Stimulated activated naive CD4-positive, alpha-beta T cell treated with Interleukin-2 at 50 U/mL for 16 hours (primary cell): ENCODE results near the gene KANTR.

Source experiments
- DNase-seq: peaks from one replicate; lab custom pipeline; 2025; lab: John Stamatoyannopoulos, UW

The KANTR gene

GRCh38 chrX:53093748-53094581 is at the start of gene KANTR:
Gene KANTR (plus strand): TSS chrX:53094142. CDS start chrX:53124273, 30,131 bp downstream.
- DNase-seq = peak; percentile 79

GRCh38 chrX:53044995-53045394 is 48.9 kb upstream of the KANTR start:
- DNase-seq = no peak

- DNase-seq = no peak
Observed at GRCh38 chrX:53047228-53047627, 46.7 kb upstream of the KANTR start.

GRCh38 chrX:53048169-53049126 is 45.5 kb upstream of the KANTR start, which contains the start of gene GPR173:
Gene GPR173 (plus strand): TSS chrX:53048789. CDS start chrX:53076622, 27,833 bp downstream.
- no peak for DNase-seq

- DNase-seq = no peak
Observed at GRCh38 chrX:53049127-53049517, 44.8 kb upstream of the KANTR start.

- no peak for DNase-seq
Observed at GRCh38 chrX:53050841-53051240, 43.1 kb upstream of the KANTR start.

- no peak for DNase-seq
Observed at GRCh38 chrX:53055244-53055849, 38.6 kb upstream of the KANTR start.

GRCh38 chrX:53056292-53056691 is 37.6 kb upstream of the KANTR start:
- DNase-seq = no peak

- no peak for DNase-seq
Observed at GRCh38 chrX:53065104-53065503, 28.8 kb upstream of the KANTR start.

GRCh38 chrX:53071064-53071463 is 22.9 kb upstream of the KANTR start:
- no peak for DNase-seq

GRCh38 chrX:53071604-53072417 is 22.1 kb upstream of the KANTR start:
- DNase-seq = peak; percentile 53

GRCh38 chrX:53072418-53073114 is 21.4 kb upstream of the KANTR start:
- DNase-seq = no peak

GRCh38 chrX:53073115-53073586 is 20.8 kb upstream of the KANTR start:
- no peak for DNase-seq

GRCh38 chrX:53075011-53075410 is 18.9 kb upstream of the KANTR start:
- no peak for DNase-seq

GRCh38 chrX:53076671-53077070 is 17.3 kb upstream of the KANTR start:
- no peak for DNase-seq

- no peak for DNase-seq
Observed at GRCh38 chrX:53077207-53078197, 16.4 kb upstream of the KANTR start.

- DNase-seq = no peak
Observed at GRCh38 chrX:53078943-53079342, 15.0 kb upstream of the KANTR start.

- DNase-seq = peak; percentile 19
Observed at GRCh38 chrX:53080628-53081580, 13.0 kb upstream of the KANTR start.
